H1 (cell line): ENCODE results near the gene RNF41. TPM values are rescaled to one million over a fixed set of nuclear protein-coding genes. Genes with fewer than 3 reads are reported as not detected.

ENCODE experiments used
- CTCF ChIA-PET: fragments of 300-600 bp; sonication (Branson Sonifier 250); formaldehyde crosslinking; loops from one replicate; lab custom pipeline; 2021; ENCODE audit not compliant: partially characterized antibody; lab: Charles Lee
- POLR2A ChIA-PET: fragments of 300-600 bp; sonication (Branson Sonifier 250); formaldehyde crosslinking; loops from one replicate; lab custom pipeline; 2021; ENCODE audit warnings: inconsistent platforms; ENCODE audit not compliant: partially characterized antibody; lab: Charles Lee
- DNase-seq, 2 experiments: peaks; one replicate each; pipeline versions ENCODE4 v3.0.0 to v3.0.0-alpha.2; 2010 to 2022; ENCODE audit warnings: low spot score in 2 of 2, low read depth in 1 of 2, mixed read lengths in 1 of 2
- FAIRE-seq: peaks from 2 replicates; lab custom pipeline; 2011; peaks lifted over from hg19 to GRCh38; lab: Jason Lieb, UNC
- H2AFZ ChIP-seq: 2 replicates; pipeline ENCODE4 v1.8.1; 2012; ENCODE audit warnings: low read length, inconsistent platforms
- H2AK5ac ChIP-seq: 2 replicates; pipeline ENCODE4 v1.6.1; 2013; ENCODE audit warnings: low read depth, low read length
- H2BK120ac ChIP-seq: replicated peaks from 2 replicates; pipeline ENCODE3; 2013; ENCODE audit warnings: low read depth, low read length, inconsistent platforms
- H2BK12ac ChIP-seq: 2 replicates; pipeline ENCODE4 v1.6.1; 2013; ENCODE audit warnings: low read depth, low read length
- H2BK15ac ChIP-seq: 2 replicates; pipeline ENCODE4 v1.6.1; 2013; ENCODE audit warnings: low read length
- H2BK20ac ChIP-seq: 2 replicates; pipeline ENCODE4 v1.6.1; 2013; ENCODE audit warnings: low read length
- H2BK5ac ChIP-seq: 2 replicates; pipeline ENCODE4 v1.6.1; 2013; ENCODE audit warnings: low read depth, low read length
- H3K14ac ChIP-seq: 2 replicates; pipeline ENCODE4 v1.6.1; 2013; ENCODE audit warnings: inconsistent platforms; ENCODE audit not compliant: insufficient read length
- H3K18ac ChIP-seq: 2 replicates; pipeline ENCODE4 v1.6.1; 2013; ENCODE audit warnings: low read length; ENCODE audit errors: extremely low read depth
- H3K23ac ChIP-seq: 2 replicates; pipeline ENCODE4 v1.6.1; 2013; ENCODE audit warnings: inconsistent platforms; ENCODE audit not compliant: insufficient read length
- H3K23me2 ChIP-seq: 2 replicates; pipeline ENCODE4 v1.6.1; 2013; ENCODE audit warnings: low read depth, low read length
- H3K27ac ChIP-seq: 2 replicates; pipeline ENCODE4 v1.6.1; 2011; ENCODE audit warnings: low read depth, low read length, inconsistent platforms
- H3K27me3 ChIP-seq, 4 experiments: replicated peaks in 1 of 4; 1 replicate in 1 of 4; 2 replicates in 3 of 4; pipeline versions ENCODE4 v1.6.1 to v1.8.1; 2011 to 2013; ENCODE audit warnings: low read length in 3 of 4, mild to moderate bottlenecking in 3 of 4, inconsistent platforms in 2 of 4, mixed read lengths in 2 of 4, moderate library complexity in 1 of 4; ENCODE audit not compliant: control insufficient read depth in 3 of 4, insufficient read depth in 3 of 4; ENCODE audit errors: extremely low read depth in 1 of 4
- H3K36me3 ChIP-seq, 4 experiments: 2 replicates each; pipeline versions ENCODE4 v1.6.1 to v1.8.1; 2011 to 2013; ENCODE audit warnings: mild to moderate bottlenecking in 4 of 4, low read length in 3 of 4, moderate library complexity in 2 of 4, control low read depth in 1 of 4, inconsistent platforms in 1 of 4; ENCODE audit not compliant: insufficient read depth in 4 of 4, control insufficient read depth in 2 of 4
- H3K4ac ChIP-seq: replicated peaks from 2 replicates; pipeline ENCODE3; 2013; ENCODE audit warnings: low read length, low read depth, mixed read lengths, inconsistent platforms; ENCODE audit not compliant: insufficient read length
- H3K4me1 ChIP-seq, 4 experiments: replicated peaks in 1 of 4; 1 replicate in 1 of 4; 2 replicates in 3 of 4; pipeline versions ENCODE4 v1.6.1 to v1.8.1; 2011 to 2013; ENCODE audit warnings: low read length in 3 of 4, inconsistent platforms in 2 of 4, mixed read lengths in 1 of 4; ENCODE audit not compliant: insufficient read depth in 4 of 4, control insufficient read depth in 3 of 4
- H3K4me2 ChIP-seq, 2 experiments: 2 replicates each; pipeline versions ENCODE4 v1.6.1 to v1.8.1; 2011 to 2013; ENCODE audit warnings: low read depth in 2 of 2, low read length in 2 of 2, control low read depth in 1 of 2, inconsistent platforms in 1 of 2, mild to moderate bottlenecking in 1 of 2; ENCODE audit not compliant: insufficient read depth in 1 of 2
- H3K4me3 ChIP-seq, 4 experiments: fragments of 200-600, 300-600 bp in 1 of 4; sonication (generic), shearing (Covaris generic), sonication (Bioruptor Twin) in 1 of 4; 2 replicates each; pipeline versions ENCODE4 v1.5.1 to v1.8.1; 2011 to 2016; ENCODE audit warnings: low read length in 4 of 4, low read depth in 3 of 4, control low read depth in 2 of 4, inconsistent platforms in 2 of 4, mild to moderate bottlenecking in 2 of 4, mixed read lengths in 1 of 4, moderate library complexity in 1 of 4; ENCODE audit not compliant: insufficient read depth in 2 of 4; ENCODE audit errors: extremely low read depth in 1 of 4
- H3K56ac ChIP-seq: replicated peaks from 2 replicates; pipeline ENCODE3; 2013; ENCODE audit warnings: low read depth, mild to moderate bottlenecking, mixed read lengths, low read length, inconsistent platforms; ENCODE audit not compliant: insufficient read length
- H3K79me1 ChIP-seq: 2 replicates; pipeline ENCODE4 v1.6.1; 2013; ENCODE audit warnings: low read depth, low read length, control low read depth
- H3K79me2 ChIP-seq, 2 experiments: 2 replicates each; pipeline versions ENCODE4 v1.6.1 to v1.8.1; 2012 to 2013; ENCODE audit warnings: low read length in 2 of 2, mild to moderate bottlenecking in 2 of 2, inconsistent platforms in 1 of 2; ENCODE audit not compliant: insufficient read depth in 2 of 2, control insufficient read depth in 1 of 2
- H3K9ac ChIP-seq, 4 experiments: replicated peaks in 1 of 4; 1 replicate in 1 of 4; 2 replicates in 3 of 4; pipeline versions ENCODE4 v1.6.1 to v1.8.1; 2011 to 2013; ENCODE audit warnings: low read depth in 3 of 4, low read length in 3 of 4, control low read depth in 2 of 4, mild to moderate bottlenecking in 2 of 4, moderate library complexity in 2 of 4, inconsistent platforms in 1 of 4; ENCODE audit errors: extremely low read depth in 1 of 4
- H3K9me3 ChIP-seq, 2 experiments: 2 replicates each; pipeline versions ENCODE4 v1.6.1 to v1.8.1; 2012 to 2013; ENCODE audit warnings: mild to moderate bottlenecking in 2 of 2, moderate library complexity in 2 of 2, control low read depth in 1 of 2, inconsistent platforms in 1 of 2, low read depth in 1 of 2, low read length in 1 of 2, mixed read lengths in 1 of 2; ENCODE audit not compliant: insufficient read depth in 2 of 2
- H4K20me1 ChIP-seq, 2 experiments: replicated peaks in 1 of 2; 2 replicates each; pipeline versions ENCODE3 to v1.8.1; 2011 to 2013; ENCODE audit warnings: inconsistent platforms in 2 of 2, low read length in 2 of 2, mild to moderate bottlenecking in 1 of 2; ENCODE audit not compliant: insufficient read depth in 2 of 2, control insufficient read depth in 1 of 2
- H4K5ac ChIP-seq: 2 replicates; pipeline ENCODE4 v1.6.1; 2013; ENCODE audit warnings: low read length, low read depth, mixed read lengths, inconsistent platforms; ENCODE audit not compliant: insufficient read length
- H4K8ac ChIP-seq: 2 replicates; pipeline ENCODE4 v1.8.0; 2013; ENCODE audit warnings: mild to moderate bottlenecking, moderate library complexity, low read length, inconsistent platforms; ENCODE audit not compliant: insufficient read depth; ENCODE audit errors: extremely low read depth
- H4K91ac ChIP-seq: replicated peaks from 2 replicates; pipeline ENCODE3; 2013; ENCODE audit warnings: low read length, mixed read lengths, inconsistent platforms; ENCODE audit not compliant: insufficient read length
- CBX5 ChIP-seq: fragments of 300-800, 300-1000 bp; sonication (generic); IDR thresholded peaks from 2 replicates; pipeline ENCODE4 v1.7.1; 2016; ENCODE audit warnings: antibody characterized with exemption, low read length, low read depth
- CTCF ChIP-seq, 3 experiments: IDR thresholded peaks; 1 replicate in 2 of 3; 2 replicates in 1 of 3; pipeline versions ENCODE4 v1.5.1 to v1.6.1; 2011; ENCODE audit warnings: low read length in 3 of 3, mild to moderate bottlenecking in 3 of 3, inconsistent platforms in 2 of 3, low read depth in 1 of 3, moderate library complexity in 1 of 3; ENCODE audit not compliant: insufficient read depth in 1 of 3; ENCODE audit errors: control extremely low read depth in 1 of 3
- KDM5A ChIP-seq: fragments of 200-600 bp; IDR thresholded peaks from 2 replicates; pipeline ENCODE4 v1.7.1; 2012; ENCODE audit warnings: mild to moderate bottlenecking, low read length, inconsistent platforms, mixed read lengths
- RAD21 ChIP-seq, 2 experiments: IDR thresholded peaks in 1 of 2; conservative IDR thresholded peaks in 1 of 2; 2 replicates each; pipeline ENCODE4 v1.6.1; 2011; ENCODE audit warnings: low read depth in 2 of 2, low read length in 2 of 2, improper control_type of control experiment in 1 of 2, inconsistent platforms in 1 of 2, mild to moderate bottlenecking in 1 of 2, moderate library complexity in 1 of 2
- SAP30 ChIP-seq: fragments of 300-600 bp; sonication (generic); IDR thresholded peaks from 2 replicates; pipeline ENCODE4 v1.7.1; 2012; ENCODE audit warnings: low read length, moderate library complexity, mild to moderate bottlenecking, inconsistent platforms; ENCODE audit not compliant: insufficient read depth, insufficient replicate concordance
- SIX5 ChIP-seq: IDR thresholded peaks from 2 replicates; pipeline ENCODE4 v1.6.1; 2011; ENCODE audit warnings: mild to moderate bottlenecking, low read depth, low read length
- SP2 ChIP-seq: IDR thresholded peaks from 2 replicates; pipeline ENCODE4 v1.6.1; 2012; ENCODE audit warnings: mild to moderate bottlenecking, low read length, inconsistent platforms
- TEAD4 ChIP-seq: IDR thresholded peaks from 2 replicates; pipeline ENCODE4 v1.6.1; 2012; ENCODE audit warnings: low read depth, low read length, inconsistent platforms, mixed read lengths
- WGBS, 2 experiments: shearing (Covaris generic) in 1 of 2; methylation state at CpG; one replicate each; pipeline versions ENCODE4 v1.1.6 to v1.1.7; 2013 to 2015; ENCODE audit warnings: low lambda C conversion rate in 2 of 2, mixed read lengths in 2 of 2, inconsistent platforms in 1 of 2, low coverage in 1 of 2, missing lambda C conversion rate in 1 of 2; ENCODE audit not compliant: insufficient replicate concordance in 2 of 2, insufficient coverage in 1 of 2, insufficient read length in 1 of 2; ENCODE audit errors: extremely low coverage in 1 of 2, missing lambda C conversion rate in 1 of 2; 5-methylcytosine and 5-hydroxymethylcytosine counted together
- polyA plus RNA-seq, 7 experiments: library from polyadenylated mRNA; depleted of rRNA in 3 of 7; stranded (reverse) in 5 of 7; unstranded in 2 of 7; fragments of >200 nt in 5 of 7; fragments of 200-250 nt in 2 of 7; gene quantifications; 1 replicate in 5 of 7; 2 replicates in 1 of 7; 4 replicates in 1 of 7; pipeline versions ENCODE4 v1.2.1 to v1.2.3, GENCODE V29; 2011 to 2013; ENCODE audit warnings: missing spikeins in 2 of 7, mixed read lengths in 2 of 7
- total RNA-seq: library from RNA; stranded (reverse); fragmentation: NEBNext Ultra II Directional; extraction: Animal tissue kit (Norgen Biotek cat#: 25700); gene quantifications from 2 replicates; pipeline ENCODE4 v1.2.1, GENCODE V29; 2021

Gene RNF41
- total and polyA plus RNA-seq, 2 of the 8 experiments (the other 6 are each of a cell fraction or from before 2014, with no cell fraction given) = 55.5 to 98.6 TPM

- H3K14ac ChIP-seq = no peak within 1 kb of the TSS
- WGBS, 2 experiments = 3% methylated on average over 35 of the region's 41 CpGs; no CpG with 5 or more reads in 1 of the 2 experiments
- H2BK120ac ChIP-seq = peak within 1 kb of the TSS; percentile 9
- 0 out of 2 replicates have a peak within 1 kb of the TSS, but pooled peaks have one; percentile 58 for H4K8ac ChIP-seq
- POLR2A ChIA-PET = interaction anchor here (1.0 to 4.3 kb wide), 2 partner anchors 11 to 45 kb away, joined by 3 to 41 read pairs; no protein-coding TSS in a partner anchor
- no peak within 1 kb of the TSS for H2BK20ac ChIP-seq
- H3K56ac ChIP-seq = no peak within 1 kb of the TSS
- CTCF ChIA-PET = interaction anchor here (2.6 to 10.5 kb wide), 5 partner anchors 17 to 105 kb away, joined by 12 to 89 read pairs (median 28); partner anchors contain the start of genes ANKRD52 and ZC3H10
- peaks cover 3 to 13% (median 6%) of the 10 kb centered on the region in 4 experiments; a peak in 6 of 7 replicates for H3K4me1 ChIP-seq
- peak within 1 kb of the TSS; percentile 64; the same call in 1 of the 2 replicates for H2AFZ ChIP-seq
- peak within 1 kb of the TSS; percentile 64 for H4K5ac ChIP-seq
- H3K4me2 ChIP-seq = peak within 1 kb of the TSS; percentile 90 to 100
- FAIRE-seq (peak; percentile 60), DNase-seq (peak; percentile 95 to 98)
- H2BK5ac ChIP-seq = peak within 1 kb of the TSS; percentile 55; the same call in 1 of the 2 replicates
- H4K91ac ChIP-seq = peak within 1 kb of the TSS; percentile 8
- H3K79me2 ChIP-seq = peaks cover 0 to 17% of the 10 kb centered on the region in 2 experiments; a peak in 2 of 4 replicates
- no peak within 1 kb of the TSS; the same call in 1 of the 2 replicates for H2BK12ac ChIP-seq
- 0 out of 2 replicates have a peak within 1 kb of the TSS, but pooled peaks have one; percentile 0 for H2AK5ac ChIP-seq
- H3K23ac ChIP-seq = no peak within 1 kb of the TSS
- no peaks in the 10 kb centered on the region for H3K27me3 ChIP-seq
- peak within 1 kb of the TSS; percentile 54; the same call in 1 of the 2 replicates for H3K18ac ChIP-seq
- peaks cover 22% of the 10 kb centered on the region for H3K23me2 ChIP-seq
- peak within 1 kb of the TSS; percentile 63 for H3K4ac ChIP-seq
- H3K9me3 ChIP-seq = no peaks in the 10 kb centered on the region
- no peak within 1 kb of the TSS for H2BK15ac ChIP-seq
- H3K9ac ChIP-seq = peak within 1 kb of the TSS in 2 of 4 experiments; percentile 45 to 46; a peak in 3 of 7 replicates
- H3K36me3 ChIP-seq = peaks cover 0 to 4% (median 1%) of the 10 kb centered on the region in 4 experiments; a peak in 1 of 8 replicates
- peak within 1 kb of the TSS; percentile 59; the same call in 1 of the 2 replicates for H3K27ac ChIP-seq
- peak within 1 kb of the TSS; percentile 49 to 78 (median 66) for H3K4me3 ChIP-seq
- H4K20me1 ChIP-seq = peaks cover 0 to 2% of the 10 kb centered on the region in 2 experiments
- H3K79me1 ChIP-seq = peaks cover 6% of the 10 kb centered on the region
- TF ChIP-seq TEAD4 (peak; percentile 83; the same call in 1 of the 2 replicates), CTCF (IDR thresholded peaks at IDR 0.05; ENCODE audit: control extremely low read depth in 1 of 3, insufficient read depth in 1 of 3, low read depth in 1 of 3, low read length in 3 of 3) (peak; percentile 70 to 79 (median 78)), CBX5 (no peak), SAP30 (no peak), RAD21 (IDR thresholded peaks at IDR 0.05 in 1 of 2, conservative IDR thresholded peaks at IDR 0.05 in 1 of 2; ENCODE audit: low read depth in 2 of 2, low read length in 2 of 2) (peak; percentile 39), KDM5A (no peak), SIX5 (no peak), SP2 (peak; percentile 41; the same call in 1 of the 2 replicates)
Measured at GRCh38 chr12:56224102-56224701, 2.5 kb upstream of the RNF41 start, which contains the start of gene NABP2. NABP2 (plus strand) TSS chr12:56224342; CDS start chr12:56224857, 515 bp downstream.
